K562 (cell line): ENCODE results near the gene DOCK6.

Experiments used
- CBFB ChIP-seq: sonication (generic); formaldehyde crosslinking; IDR thresholded peaks from 2 replicates; pipeline ENCODE4 v1.4.0; 2020; ENCODE audit warnings: mild to moderate bottlenecking, missing genetic modification reagents
- CTCF ChIP-seq, 3 experiments: IDR thresholded peaks in 2 of 3; conservative IDR thresholded peaks in 1 of 3; 2 replicates each; pipeline ENCODE4 v1.5.1; 2011 to 2012; ENCODE audit warnings: low read length in 3 of 3, mild to moderate bottlenecking in 3 of 3, control low read depth in 2 of 3, improper control_type of control experiment in 1 of 3, inconsistent platforms in 1 of 3, low read depth in 1 of 3, mixed read lengths in 1 of 3, moderate library complexity in 1 of 3; ENCODE audit not compliant: insufficient read depth in 2 of 3
- HDAC2 ChIP-seq: fragments of 450-650 bp; IDR thresholded peaks from 2 replicates; pipeline ENCODE4 v1.6.1; 2016; ENCODE audit warnings: mild to moderate bottlenecking
- IRF1 ChIP-seq: sonication (generic); formaldehyde crosslinking; IDR thresholded peaks from 2 replicates; pipeline ENCODE4 v1.8.0; 2022; ENCODE audit warnings: missing genetic modification reagents, mild to moderate bottlenecking, borderline replicate concordance
- MAFK ChIP-seq: IDR thresholded peaks from 2 replicates; pipeline ENCODE4 v1.6.1; 2011; ENCODE audit warnings: low read length, improper control_type of control experiment
- MCM3 ChIP-seq: fragments of 450-650 bp; IDR thresholded peaks from 2 replicates; pipeline ENCODE4 v1.6.1; 2016
- NFRKB ChIP-seq: fragments of 450-650 bp; IDR thresholded peaks from 2 replicates; pipeline ENCODE4 v1.6.1; 2016; ENCODE audit warnings: low read depth
- POLR2A ChIP-seq: fragments of 450-650 bp; conservative IDR thresholded peaks from 2 replicates; pipeline ENCODE4 v1.6.1; 2016
- TBP ChIP-seq: optimal IDR thresholded peaks from 2 replicates; pipeline ENCODE3; 2011; ENCODE audit warnings: low read depth, low read length, improper control_type of control experiment
- U2AF1 ChIP-seq: fragments of 200-400 bp; formaldehyde crosslinking; optimal IDR thresholded peaks from 2 replicates; pipeline ENCODE3; 2017; ENCODE audit warnings: mild to moderate bottlenecking, low read depth, low read length, moderate library complexity

DNA sequence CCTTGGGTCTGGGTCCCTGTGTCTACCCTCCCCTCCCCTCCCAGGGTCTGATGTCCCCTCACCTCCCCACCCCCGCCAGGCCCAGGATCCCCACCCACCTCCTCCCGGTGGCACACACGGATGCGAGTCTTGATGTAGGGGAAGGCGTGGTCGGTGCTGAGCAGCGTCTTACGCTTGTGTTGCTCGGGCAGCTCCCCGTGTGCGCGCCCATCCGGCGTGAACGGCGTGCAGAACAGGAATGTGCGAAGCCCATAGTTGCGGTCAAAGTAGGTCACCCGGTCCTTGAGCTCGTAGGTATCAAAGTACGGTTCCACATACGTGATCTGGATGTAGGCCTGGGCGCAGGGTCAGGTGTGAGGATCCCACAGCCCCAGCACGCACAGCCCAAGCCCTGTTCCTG, 60.5 kb downstream of the DOCK6 start:
- TF ChIP-seq U2AF1, result no peak
- no peak for TF ChIP-seq HDAC2
- no peak for TF ChIP-seq MAFK
- no peak for TF ChIP-seq IRF1 (CRISPR knock-in tag)
- TF ChIP-seq CBFB, result no peak
- no peak for TF ChIP-seq TBP
- TF ChIP-seq NFRKB, result no peak
- TF ChIP-seq MCM3, result no peak
- no peak for TF ChIP-seq POLR2A
- no peak for TF ChIP-seq CTCF (IDR thresholded peaks at IDR 0.05 in 2 of 3, conservative IDR thresholded peaks at IDR 0.05 in 1 of 3; ENCODE audit: insufficient read depth in 2 of 3, low read depth in 1 of 3, low read length in 3 of 3)
